Neural cell (in vitro differentiated cells): ENCODE measurements around the gene ZNF567. TPM values are rescaled to one million over a fixed set of nuclear protein-coding genes. Genes with fewer than 3 reads are reported as not detected.

Source experiments
- H2AFZ ChIP-seq: fragments of 200-600, 300-800 bp; sonication (generic), shearing (Covaris generic); 2 replicates; pipeline ENCODE4 v1.6.0; 2014; ENCODE audit warnings: low read depth, mild to moderate bottlenecking, antibody characterized with exemption, low read length, moderate library complexity
- H3F3A ChIP-seq: fragments of 200-600 bp; shearing (Covaris generic); 2 replicates; pipeline ENCODE4 v1.6.1; 2016; ENCODE audit warnings: mild to moderate bottlenecking, moderate library complexity, mixed read lengths, antibody characterized with exemption, low read length; ENCODE audit not compliant: insufficient read depth, poor library complexity, severe bottlenecking
- H3K27ac ChIP-seq: fragments of 200-600, 300-800 bp; sonication (generic), shearing (Covaris generic); 2 replicates; pipeline ENCODE4 v1.5.1; 2014; ENCODE audit warnings: mild to moderate bottlenecking, low read length, moderate library complexity
- H3K27me3 ChIP-seq: fragments of 300-800, 200-600 bp; sonication (generic), shearing (Covaris generic); 2 replicates; pipeline ENCODE4 v1.6.0; 2014; ENCODE audit warnings: mild to moderate bottlenecking, low read depth, low read length, moderate library complexity; ENCODE audit not compliant: insufficient read depth
- H3K36me3 ChIP-seq: fragments of 300-800, 200-600 bp; sonication (generic), shearing (Covaris generic); 2 replicates; pipeline ENCODE4 v1.5.1; 2014; ENCODE audit warnings: mild to moderate bottlenecking, antibody characterized with exemption, low read length, moderate library complexity; ENCODE audit not compliant: insufficient read depth
- H3K4me2 ChIP-seq: fragments of 300-800, 200-600 bp; sonication (generic), shearing (Covaris generic); 2 replicates; pipeline ENCODE4 v1.6.0; 2014; ENCODE audit warnings: mild to moderate bottlenecking, low read length
- H3K4me3 ChIP-seq: fragments of 300-800, 200-600 bp; sonication (generic), shearing (Covaris generic); 2 replicates; pipeline ENCODE4 v1.5.1; 2014; ENCODE audit warnings: mild to moderate bottlenecking, low read length, moderate library complexity
- H3K79me2 ChIP-seq: fragments of 200-600 bp; shearing (Covaris generic); replicated peaks from 2 replicates; pipeline ENCODE4 v1.6.0; 2014; ENCODE audit warnings: mild to moderate bottlenecking, low read length, moderate library complexity; ENCODE audit not compliant: insufficient read depth
- H3K9ac ChIP-seq: fragments of 300-800, 200-600 bp; sonication (generic), shearing (Covaris generic); 2 replicates; pipeline ENCODE4 v1.6.1; 2016; ENCODE audit warnings: mild to moderate bottlenecking, low read length, mixed read lengths
- H3K9me2 ChIP-seq: fragments of 200-600 bp; shearing (Covaris generic); 2 replicates; pipeline ENCODE4 v1.6.1; 2016; ENCODE audit warnings: mild to moderate bottlenecking, low read length, mixed read lengths; ENCODE audit not compliant: insufficient read depth
- H3K9me3 ChIP-seq: fragments of 200-600, 300-800 bp; sonication (generic), shearing (Covaris generic); 2 replicates; pipeline ENCODE4 v1.6.1; 2016; ENCODE audit warnings: mild to moderate bottlenecking, mixed run types, low read length, moderate library complexity, mixed read lengths
- H4K20me1 ChIP-seq: fragments of 200-600 bp; shearing (Covaris generic); 2 replicates; pipeline ENCODE4 v1.6.1; 2016; ENCODE audit warnings: mild to moderate bottlenecking, mixed run types; ENCODE audit not compliant: insufficient read depth
- CTCF ChIP-seq: fragments of 450-650 bp; IDR thresholded peaks from 2 replicates; pipeline ENCODE4 v1.5.1; 2014; ENCODE audit warnings: antibody characterized with exemption, mild to moderate bottlenecking, moderate library complexity; ENCODE audit not compliant: poor library complexity, severe bottlenecking
- EP300 ChIP-seq: fragments of 450-650 bp; conservative IDR thresholded peaks from 2 replicates; pipeline ENCODE4 v1.6.1; 2014; ENCODE audit warnings: antibody characterized with exemption, mild to moderate bottlenecking, moderate library complexity; ENCODE audit not compliant: poor library complexity, severe bottlenecking
- EZH2 ChIP-seq: fragments of 200-600, 300-800 bp; shearing (Covaris generic), sonication (generic); IDR thresholded peaks from 2 replicates; pipeline ENCODE4 v1.6.1; 2014; ENCODE audit warnings: antibody characterized with exemption, low read length, borderline replicate concordance, mild to moderate bottlenecking; ENCODE audit not compliant: insufficient read depth, poor library complexity, severe bottlenecking
- MXI1 ChIP-seq: fragments of 450-650 bp; conservative IDR thresholded peaks from 2 replicates; pipeline ENCODE4 v1.6.1; 2014; ENCODE audit warnings: antibody characterized with exemption, mild to moderate bottlenecking; ENCODE audit not compliant: poor library complexity, severe bottlenecking
- POLR2AphosphoS5 ChIP-seq: IDR thresholded peaks from 2 replicates; pipeline ENCODE4 v1.6.1; 2012
- RAD21 ChIP-seq: fragments of 450-650 bp; conservative IDR thresholded peaks from 2 replicates; pipeline ENCODE4 v1.6.1; 2014; ENCODE audit warnings: antibody characterized with exemption, mild to moderate bottlenecking, moderate library complexity
- REST ChIP-seq: IDR thresholded peaks from 2 replicates; pipeline ENCODE4 v1.6.1; 2012; ENCODE audit warnings: borderline replicate concordance
- SMC3 ChIP-seq: fragments of 450-650 bp; conservative IDR thresholded peaks from 2 replicates; pipeline ENCODE4 v1.6.1; 2014; ENCODE audit warnings: antibody characterized with exemption, mild to moderate bottlenecking, moderate library complexity; ENCODE audit not compliant: poor library complexity
- TAF1 ChIP-seq: IDR thresholded peaks from 2 replicates; pipeline ENCODE4 v1.6.1; 2012; ENCODE audit warnings: low read depth
- polyA minus RNA-seq: library from RNA; depleted of rRNA, polyadenylated mRNA; stranded (reverse); fragments of >200 nt; gene quantifications from 2 replicates; pipeline ENCODE4 v1.2.3, GENCODE V29; 2014
- polyA plus RNA-seq: library from polyadenylated mRNA; depleted of rRNA; stranded (reverse); fragments of >200 nt; gene quantifications from 2 replicates; pipeline ENCODE4 v1.2.3, GENCODE V29; 2014

The ZNF567 gene
- polyA plus RNA-seq: 18.4 and 20.8 TPM in 2 replicates
- 27.6 and 30.2 TPM in 2 replicates for polyA minus RNA-seq

- Histone ChIP-seq H3F3A (no peaks in the 10 kb centered on the region), H3K4me3 (peak within 1 kb of the TSS; percentile 99), H3K27ac (peak within 1 kb of the TSS; percentile 60), H2AFZ (peak within 1 kb of the TSS; percentile 99), H3K9me3 (peaks cover 8% of the 10 kb centered on the region), H3K9me2 (no peaks in the 10 kb centered on the region), H3K36me3 (peaks cover 20% of the 10 kb centered on the region), H3K79me2 (peaks cover 29% of the 10 kb centered on the region), H3K27me3 (no peaks in the 10 kb centered on the region), H4K20me1 (no peaks in the 10 kb centered on the region), H3K9ac (peak within 1 kb of the TSS; percentile 82), H3K4me2 (peak within 1 kb of the TSS; percentile 97)
- TF ChIP-seq CTCF (peak; percentile 33), POLR2AphosphoS5 (peak; percentile 86), MXI1 (peak; percentile 87), EZH2 (no peak), EP300 (peak; percentile 30), REST (no peak), RAD21 (peak; percentile 34), SMC3 (peak; percentile 27), TAF1 (no peak)
Observed at GRCh38 chr19:36687214-36688056, at the start of gene ZNF567. ZNF567 (plus strand) TSS chr19:36687612; CDS start chr19:36694868, 7,256 bp downstream.

GRCh38 chr19:36638862-36639510 lies 48.4 kb upstream of the ZNF567 start:
- H3K79me2 ChIP-seq: no peaks in the 10 kb centered on the region
- H3K36me3 ChIP-seq: peaks cover 47% of the 10 kb centered on the region
- H2AFZ ChIP-seq: no peak overlapping the region
- peaks cover 47% of the 10 kb centered on the region for H3K9me3 ChIP-seq
- no peak overlapping the region for H3K4me3 ChIP-seq
- no peak overlapping the region for H3K9ac ChIP-seq
- no peaks in the 10 kb centered on the region for H3K27me3 ChIP-seq
- H3K27ac ChIP-seq: no peak overlapping the region
- no peak overlapping the region for H3K4me2 ChIP-seq
- TF ChIP-seq EZH2 (no peak), RAD21 (no peak), EP300 (no peak), POLR2AphosphoS5 (no peak), MXI1 (no peak), CTCF (no peak), SMC3 (no peak), TAF1 (no peak), REST (no peak)
- H4K20me1 ChIP-seq: no peaks in the 10 kb centered on the region
- H3F3A ChIP-seq: no peaks in the 10 kb centered on the region
- no peaks in the 10 kb centered on the region for H3K9me2 ChIP-seq
